PC-9 (cell line): Measurements from ENCODE around the gene PRICKLE3. TPM values are rescaled to one million over a fixed set of nuclear protein-coding genes. Genes with fewer than 3 reads are reported as not detected.
"Not testable (repeated sequence)": the region's sequence is repeated elsewhere in the genome, so short reads cannot be mapped to it uniquely, and the experiment has no call there.

Source experiments
- BruUV-seq: library from RNA; stranded (reverse); fragments of 400-500 nt; replicated peaks from 2 replicates; lab custom pipeline; 2021; lab: Mats Ljungman, UMichigan
- CTCF ChIA-PET: fragments of 300-600 bp; sonication (Branson Sonifier 250); formaldehyde crosslinking; loops from one replicate; lab custom pipeline; 2022; ENCODE audit warnings: antibody characterized with exemption; lab: Charles Lee
- POLR2A ChIA-PET: fragments of 300-600 bp; sonication (Branson Sonifier 250); formaldehyde crosslinking; loops from one replicate; lab custom pipeline; 2022; ENCODE audit warnings: antibody characterized with exemption; ENCODE audit not compliant: unreplicated experiment; lab: Charles Lee
- DNase-seq, 2 experiments: peaks; one replicate each; pipeline versions ENCODE4 v3.0.0 to v3.0.0-alpha.2; 2015 to 2022; ENCODE audit warnings: mixed read lengths in 1 of 2
- H2AFZ ChIP-seq: fragments of 200-600 bp; sonication (generic); 2 replicates; pipeline ENCODE4 v1.8.1; 2017; ENCODE audit warnings: antibody characterized with exemption
- H3F3A ChIP-seq: fragments of 200-600 bp; sonication (generic); 2 replicates; pipeline ENCODE4 v1.8.1; 2017; ENCODE audit warnings: antibody characterized with exemption, mild to moderate bottlenecking, low read depth; ENCODE audit not compliant: insufficient read depth
- H3K27ac ChIP-seq: fragments of 200-600 bp; sonication (generic); 2 replicates; pipeline ENCODE4 v1.6.1; 2016; ENCODE audit warnings: mixed run types
- H3K27me3 ChIP-seq: fragments of 200-600 bp; sonication (generic); 2 replicates; pipeline ENCODE4 v1.6.1; 2016; ENCODE audit warnings: low read depth, mixed run types; ENCODE audit not compliant: insufficient read depth
- H3K36me3 ChIP-seq: fragments of 200-600 bp; sonication (generic); 2 replicates; pipeline ENCODE4 v1.6.1; 2016; ENCODE audit warnings: low read depth, mixed run types
- H3K4me1 ChIP-seq: fragments of 200-600 bp; sonication (generic); replicated peaks from 2 replicates; pipeline ENCODE4 v1.6.1; 2016; ENCODE audit warnings: mixed run types; ENCODE audit not compliant: insufficient read depth
- H3K4me2 ChIP-seq: fragments of 200-600 bp; sonication (generic); 2 replicates; pipeline ENCODE4 v1.6.1; 2017; ENCODE audit warnings: mixed run types
- H3K4me3 ChIP-seq: fragments of 200-600 bp; sonication (generic); 2 replicates; pipeline ENCODE4 v1.6.1; 2016; ENCODE audit warnings: mixed run types
- H3K79me2 ChIP-seq: fragments of 200-600 bp; sonication (generic); 2 replicates; pipeline ENCODE4 v1.6.1; 2017; ENCODE audit warnings: low read depth, mixed run types
- H3K9me2 ChIP-seq: fragments of 200-600 bp; sonication (generic); 2 replicates; pipeline ENCODE4 v1.8.1; 2017; ENCODE audit warnings: mild to moderate bottlenecking; ENCODE audit not compliant: insufficient read depth
- H3K9me3 ChIP-seq: fragments of 200-600 bp; sonication (generic); 2 replicates; pipeline ENCODE4 v1.8.1; 2016; ENCODE audit warnings: low read depth; ENCODE audit not compliant: insufficient read depth
- H4K20me1 ChIP-seq: fragments of 200-600 bp; sonication (generic); 2 replicates; pipeline ENCODE4 v1.8.1; 2017; ENCODE audit not compliant: insufficient read depth
- EZH2 ChIP-seq: fragments of 200-600 bp; sonication (generic); IDR thresholded peaks from 2 replicates; pipeline ENCODE4 v1.8.0; 2017; ENCODE audit warnings: antibody characterized with exemption, low read depth
- intact Hi-C: fragments of 100-400 bp; cut with micrococcal nuclease; formaldehyde crosslinking; loops from one replicate; pipeline ENCODE4 v1.10.0; 2022; ENCODE audit not compliant: unreplicated experiment
- total RNA-seq: library from RNA; stranded (reverse); gene quantifications from 2 replicates; pipeline ENCODE4 v1.2.3, GENCODE V29; 2021
- TF ChIP-seq, protein P1 (sequence below): fragments of 200-600 bp; sonication (generic); conservative IDR thresholded peaks from 2 replicates; pipeline ENCODE4 v1.6.1; 2017; ENCODE audit warnings: mixed run types, antibody characterized with exemption, mild to moderate bottlenecking, moderate library complexity

Gene PRICKLE3
- total RNA-seq, 1 experiment from 2014 or later = 13.5 TPM

DNA sequence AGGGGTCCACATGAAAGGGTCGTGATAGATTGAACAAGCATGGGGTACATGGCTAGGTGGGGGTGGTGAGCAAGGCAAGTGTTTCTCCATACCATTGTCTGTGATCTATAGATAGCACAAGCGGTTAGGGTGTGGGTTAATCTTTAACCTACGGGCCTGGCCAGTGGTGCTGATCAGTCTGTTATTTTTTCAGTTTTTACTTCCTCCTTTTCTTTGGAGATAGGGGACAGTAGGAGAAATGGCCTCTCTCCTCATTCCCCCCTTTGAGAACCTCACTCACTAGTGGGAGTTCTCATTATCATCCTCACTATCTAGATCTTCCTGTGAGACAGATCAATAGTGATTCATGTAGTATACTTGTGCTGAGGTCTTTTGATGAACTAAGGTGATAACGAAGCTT is 46.5 kb downstream of the PRICKLE3 start:
- Histone ChIP-seq H3K36me3 (no peaks in the 10 kb centered on the region), H3K9me2 (no peaks in the 10 kb centered on the region), H3F3A (no peaks in the 10 kb centered on the region), H3K4me2 (no peak overlapping the region), H3K4me1 (no peaks in the 10 kb centered on the region), H3K9me3 (no peaks in the 10 kb centered on the region), H3K27me3 (no peaks in the 10 kb centered on the region), H3K4me3 (no peak overlapping the region), H3K79me2 (no peaks in the 10 kb centered on the region), H3K27ac (no peak overlapping the region), H4K20me1 (no peaks in the 10 kb centered on the region), H2AFZ (no peak overlapping the region)
- no peak for DNase-seq
- intact Hi-C loops = no loop called here
- TF ChIP-seq EZH2 = no peak
- TF ChIP-seq, protein P1, sequence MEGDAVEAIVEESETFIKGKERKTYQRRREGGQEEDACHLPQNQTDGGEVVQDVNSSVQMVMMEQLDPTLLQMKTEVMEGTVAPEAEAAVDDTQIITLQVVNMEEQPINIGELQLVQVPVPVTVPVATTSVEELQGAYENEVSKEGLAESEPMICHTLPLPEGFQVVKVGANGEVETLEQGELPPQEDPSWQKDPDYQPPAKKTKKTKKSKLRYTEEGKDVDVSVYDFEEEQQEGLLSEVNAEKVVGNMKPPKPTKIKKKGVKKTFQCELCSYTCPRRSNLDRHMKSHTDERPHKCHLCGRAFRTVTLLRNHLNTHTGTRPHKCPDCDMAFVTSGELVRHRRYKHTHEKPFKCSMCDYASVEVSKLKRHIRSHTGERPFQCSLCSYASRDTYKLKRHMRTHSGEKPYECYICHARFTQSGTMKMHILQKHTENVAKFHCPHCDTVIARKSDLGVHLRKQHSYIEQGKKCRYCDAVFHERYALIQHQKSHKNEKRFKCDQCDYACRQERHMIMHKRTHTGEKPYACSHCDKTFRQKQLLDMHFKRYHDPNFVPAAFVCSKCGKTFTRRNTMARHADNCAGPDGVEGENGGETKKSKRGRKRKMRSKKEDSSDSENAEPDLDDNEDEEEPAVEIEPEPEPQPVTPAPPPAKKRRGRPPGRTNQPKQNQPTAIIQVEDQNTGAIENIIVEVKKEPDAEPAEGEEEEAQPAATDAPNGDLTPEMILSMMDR = no peak
- ChIA-PET POLR2A (no interaction called here), CTCF (no interaction called here)
- BruUV-seq = no TSS peak

DNA sequence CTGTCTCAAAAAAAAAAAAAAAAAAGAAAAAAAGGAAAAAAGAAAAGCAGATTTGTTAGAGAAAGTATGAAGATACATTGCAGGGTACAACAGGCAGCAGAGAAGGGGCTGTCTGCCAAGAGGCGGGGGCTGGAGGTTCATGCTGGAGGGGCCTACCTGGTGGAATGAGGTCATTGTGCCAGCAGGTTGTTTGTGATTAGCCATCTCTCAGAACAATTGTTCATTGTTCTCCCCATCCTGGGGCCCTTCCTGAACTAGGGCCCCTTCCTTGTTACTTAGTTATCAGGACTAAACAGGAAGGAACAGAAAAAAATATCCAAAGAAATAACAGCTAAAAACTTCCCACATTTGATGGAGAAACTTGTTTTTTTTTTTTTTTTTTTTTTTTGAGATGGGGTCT is 48.7 kb downstream of the PRICKLE3 start:
- Histone ChIP-seq H3K27me3 (no peaks in the 10 kb centered on the region), H3K36me3 (no peaks in the 10 kb centered on the region), H4K20me1 (no peaks in the 10 kb centered on the region), H3K4me3 (no peak overlapping the region), H3K9me3 (no peaks in the 10 kb centered on the region), H3F3A (no peaks in the 10 kb centered on the region), H3K4me1 (no peaks in the 10 kb centered on the region), H3K27ac (no peak overlapping the region), H3K79me2 (no peaks in the 10 kb centered on the region), H2AFZ (no peak overlapping the region), H3K9me2 (no peaks in the 10 kb centered on the region), H3K4me2 (no peak overlapping the region)
- no peak for DNase-seq
- CTCF ChIA-PET = no interaction called here
- no TSS peak for BruUV-seq
- intact Hi-C loops = no loop called here
- no peak for TF ChIP-seq EZH2
- TF ChIP-seq, protein P1 = no peak
- POLR2A ChIA-PET = no interaction called here

DNA sequence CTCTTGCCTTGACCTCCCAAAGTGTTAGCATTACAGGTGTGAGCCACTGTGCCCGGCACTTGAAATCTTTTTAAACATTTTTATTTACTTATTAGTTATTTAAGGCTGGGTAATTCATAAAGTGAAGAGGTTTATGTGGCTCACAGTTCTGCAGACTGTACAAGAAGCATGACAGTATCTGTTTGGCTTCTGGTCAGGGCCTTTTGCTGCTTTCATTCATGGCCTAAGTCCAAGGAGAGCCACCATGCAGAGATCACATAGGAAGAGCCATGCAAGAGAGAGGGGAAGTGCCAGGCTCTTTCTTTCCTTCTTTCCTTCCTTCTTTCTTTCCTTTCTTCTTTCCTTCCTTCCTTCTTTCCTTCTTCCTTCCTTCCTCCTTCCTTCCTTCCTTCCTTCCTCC is 52.4 kb downstream of the PRICKLE3 start:
- no peak for DNase-seq
- no peak overlapping the region for H3K4me3 ChIP-seq
- no TSS peak for BruUV-seq
- ChIA-PET POLR2A (no interaction called here), CTCF (no interaction called here)
- no peaks in the 10 kb centered on the region for H4K20me1 ChIP-seq
- no peak overlapping the region for H3K27ac ChIP-seq
- no peak for TF ChIP-seq EZH2
- TF ChIP-seq, protein P1 = no peak
- H3K36me3 ChIP-seq = no peaks in the 10 kb centered on the region
- H3K4me2 ChIP-seq = no peak overlapping the region
- H3K4me1 ChIP-seq = no peaks in the 10 kb centered on the region
- H2AFZ ChIP-seq = no peak overlapping the region
- H3K9me2 ChIP-seq = no peaks in the 10 kb centered on the region
- intact Hi-C loops = no loop called here
- H3K27me3 ChIP-seq = no peaks in the 10 kb centered on the region
- H3K79me2 ChIP-seq = no peaks in the 10 kb centered on the region
- no peaks in the 10 kb centered on the region for H3K9me3 ChIP-seq
- H3F3A ChIP-seq = no peaks in the 10 kb centered on the region

DNA sequence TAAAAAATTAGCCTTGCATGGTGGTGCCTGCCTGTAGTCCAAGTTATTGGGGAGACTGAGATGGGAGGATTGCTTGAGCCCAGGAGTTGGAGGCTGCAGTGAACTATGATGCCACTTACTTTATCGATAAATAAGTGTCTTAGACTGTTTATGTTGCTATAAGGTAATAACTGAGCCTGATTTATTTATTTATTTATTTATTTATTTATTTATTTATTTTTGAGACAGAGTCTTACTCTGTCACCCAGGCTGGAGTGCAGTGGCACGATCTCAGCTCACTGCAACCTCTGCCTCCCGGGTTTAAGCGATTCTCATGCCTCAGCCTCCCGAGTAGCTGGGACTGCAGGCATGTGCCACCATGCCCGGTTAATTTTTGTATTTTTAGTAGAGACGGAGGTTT is 53.9 kb downstream of the PRICKLE3 start:
- CTCF ChIA-PET, BruUV-seq: not testable (repeated sequence)

More for the DNA sequence above, 53.9 kb downstream of the PRICKLE3 start:
- H3K4me2 ChIP-seq, H2AFZ ChIP-seq, H3K27me3 ChIP-seq, H3K4me1 ChIP-seq, intact Hi-C loops, H3F3A ChIP-seq, H3K27ac ChIP-seq, H3K9me2 ChIP-seq, H3K79me2 ChIP-seq, H3K4me3 ChIP-seq, DNase-seq, H3K9me3 ChIP-seq, H4K20me1 ChIP-seq, H3K36me3 ChIP-seq, POLR2A ChIA-PET: not testable (repeated sequence)
